ENCODE data around the gene TBC1D20. TPM values are rescaled to one million over a fixed set of nuclear protein-coding genes. Genes with fewer than 3 reads are reported as not detected.

Gene TBC1D20
- total and polyA plus RNA-seq, 2 of the 4 experiments (the other 2 are of a cell fraction), result 39.1 to 42.8 TPM

DNA sequence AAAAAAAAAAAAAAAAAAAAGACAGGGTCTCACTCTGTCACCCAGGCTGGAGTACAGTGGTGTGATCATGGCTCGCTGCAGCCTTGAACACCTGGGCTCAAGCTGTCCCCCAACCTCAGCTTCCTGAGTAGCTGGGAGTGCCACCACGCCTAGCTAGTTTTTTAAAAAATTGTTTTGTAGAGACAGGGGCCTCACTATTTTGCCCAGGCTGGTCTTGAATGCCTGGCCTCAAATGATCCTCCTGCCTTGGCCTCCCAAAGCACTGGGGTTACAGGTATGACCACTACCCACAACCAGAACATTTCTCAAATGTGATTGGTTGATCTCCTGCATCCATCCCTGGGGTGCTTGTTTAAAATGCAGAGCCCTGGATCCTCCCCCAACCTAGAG lies 59.8 kb downstream of the TBC1D20 start:
- CTCF ChIA-PET, result no interaction called here
- dilution Hi-C loops (cut with HindIII; ENCODE audit: low sequenced_read_pairs, unreplicated experiment), result no loop called here
- intact Hi-C loops (cut with micrococcal nuclease), result no loop called here
- Histone ChIP-seq H3K4me3 (ENCODE audit: insufficient read depth, low read depth, low read length) (no peak overlapping the region), H3K9me3 (ENCODE audit: control insufficient read depth, insufficient read depth, low read length) (0 out of 2 replicates have a peak, but pooled peaks cover 3% of the 10 kb centered on the region), H2AK9ac (replicated peaks; ENCODE audit: low read depth, low read length, poor library complexity) (no peak overlapping the region), H3K14ac (replicated peaks; ENCODE audit: low read depth, low read length) (no peak overlapping the region), H3K36me3 (ENCODE audit: control insufficient read depth, insufficient read depth, low read length) (peaks cover 8% of the 10 kb centered on the region), H3K27me3 (ENCODE audit: control insufficient read depth, insufficient read depth, low read length) (no peaks in the 10 kb centered on the region), H3K4ac (ENCODE audit: low read depth, low read length) (no peak overlapping the region), H3K4me1 (ENCODE audit: control insufficient read depth, insufficient read depth, low read length) (peaks cover 8% of the 10 kb centered on the region), H4K5ac (ENCODE audit: low read depth, low read length) (no peak overlapping the region), H2BK5ac (ENCODE audit: low read depth, low read length, poor library complexity, severe bottlenecking) (no peak overlapping the region), H4K20me1 (ENCODE audit: insufficient read depth, low read length) (no peaks in the 10 kb centered on the region), H3K27ac (ENCODE audit: insufficient read depth, low read length) (no peak overlapping the region), H4K8ac (ENCODE audit: low read depth in 2 of 2, low read length in 2 of 2) (peak overlapping the region in 1 of 2 experiments; percentile 6; a peak in 2 of 4 replicates), H3K9ac (ENCODE audit: low read depth, low read length) (no peak overlapping the region), H3K56ac (ENCODE audit: extremely low read depth, insufficient read depth, low read length) (no peak overlapping the region), H4K91ac (ENCODE audit: insufficient read depth, low read depth, low read length) (peak overlapping the region; percentile 45), H3K4me2 (ENCODE audit: low read depth, low read length) (no peak overlapping the region), H2AK5ac (ENCODE audit: low read depth, low read length) (0 out of 2 replicates have a peak overlapping the region, but pooled peaks have one; percentile 52), H3K9me1 (ENCODE audit: insufficient read depth, low read length) (no peaks in the 10 kb centered on the region; the same call in 1 of the 2 replicates), H2AFZ (replicated peaks; ENCODE audit: low read length, poor library complexity) (no peak overlapping the region), H3K18ac (ENCODE audit: low read depth, low read length) (no peak overlapping the region), H2BK15ac (ENCODE audit: low read depth, low read length) (no peak overlapping the region; the same call in 2 of the 3 replicates), H3K79me1 (ENCODE audit: low read depth in 1 of 2, low read length in 2 of 2) (no peaks in the 10 kb centered on the region), H3K23ac (ENCODE audit: low read depth, low read length) (0 out of 2 replicates have a peak overlapping the region, but pooled peaks have one; percentile 40), H2BK20ac (ENCODE audit: low read depth, low read length) (peak overlapping the region; percentile 52), H2BK120ac (ENCODE audit: low read depth, low read length) (peak overlapping the region; percentile 76; the same call in 1 of the 2 replicates)
- in situ Hi-C loops (cut with MboI; ENCODE audit: low sequenced_read_pairs), result no loop called here
- WGBS, 2 experiments (ENCODE audit: extremely low coverage in 2 of 2, insufficient read length in 1 of 2), result no CpG with 5 or more reads among the region's 2 CpGs
- POLR2A ChIA-PET (ENCODE audit: unreplicated experiment), result no interaction called here
- BruUV-seq (replicated peaks), result no TSS peak
- ATAC-seq (ENCODE audit: low read depth) (no peak), DNase-seq (no peak)
- TF ChIP-seq NFE2L2 (IDR thresholded peaks at IDR 0.05; ENCODE audit: low read depth, low read length), result no peak
- TF ChIP-seq MAFK (IDR thresholded peaks at IDR 0.05; ENCODE audit: low read depth, low read length), result no peak
- TF ChIP-seq FOS (IDR thresholded peaks at IDR 0.05; ENCODE audit: low read depth, low read length), result no peak
- no peak for TF ChIP-seq SMC3 (IDR thresholded peaks at IDR 0.05; ENCODE audit: low read depth, low read length)

Measured in IMR-90 (cell line).